HEK293T (cell line): ENCODE data around the gene ME3.

Experiments used
- FOXK2 ChIP-seq: fragments of 450-650 bp; IDR thresholded peaks from 2 replicates; pipeline ENCODE4 v1.6.1; 2016; ENCODE audit warnings: mild to moderate bottlenecking
- SUZ12 ChIP-seq: fragments of 450-650 bp; IDR thresholded peaks from 2 replicates; pipeline ENCODE4 v1.6.1; 2016; ENCODE audit warnings: mild to moderate bottlenecking

DNA sequence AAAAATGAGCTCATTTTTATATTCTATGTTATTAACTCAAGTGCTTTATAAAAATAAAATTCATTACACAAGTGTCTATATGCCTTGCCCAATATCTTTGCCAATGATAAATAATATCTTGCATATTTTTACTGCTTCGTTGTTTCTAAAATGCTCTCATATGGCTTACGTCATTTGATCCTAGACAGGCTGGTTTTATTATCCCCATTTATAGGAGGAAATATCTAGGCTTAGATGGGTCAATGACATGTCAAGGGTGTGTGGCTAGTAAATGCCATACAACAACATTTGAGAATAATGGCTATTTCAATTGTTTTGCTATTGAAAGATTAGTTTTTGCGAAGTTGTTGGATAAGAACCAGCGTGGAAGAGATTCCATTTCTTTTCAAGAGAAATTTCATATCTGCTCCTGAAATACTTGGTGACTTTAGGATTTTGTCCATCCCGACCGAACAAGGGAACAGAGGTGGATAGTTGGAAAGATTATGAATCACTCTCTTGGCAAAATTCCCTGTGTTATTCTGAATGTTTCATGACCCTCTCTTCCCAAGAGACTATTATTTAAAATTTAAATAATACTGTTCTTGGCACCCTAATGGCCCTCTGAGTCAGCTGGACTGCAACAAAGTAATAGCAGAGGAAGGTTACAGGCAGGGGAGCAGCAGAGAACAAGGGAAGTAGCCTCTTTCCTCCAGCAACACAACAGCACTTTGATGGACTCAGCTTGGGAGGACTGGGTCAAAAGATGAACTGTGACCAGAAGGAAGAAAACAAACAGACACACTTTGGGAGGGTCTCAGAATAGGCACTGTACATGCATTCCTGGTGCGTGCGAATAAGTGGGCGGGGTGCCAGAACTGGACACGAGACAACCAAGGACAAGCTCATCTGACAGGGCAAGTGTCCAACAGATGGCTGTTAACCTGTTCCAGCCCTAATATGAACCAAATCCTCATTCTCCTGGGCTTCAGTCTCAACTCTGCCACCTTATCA lies 94.5 kb downstream of the ME3 start:
- TF ChIP-seq SUZ12 = no peak
- no peak for TF ChIP-seq FOXK2
